ENCODE measurements around the gene SGTB.

GRCh38 chr5:65668696-65669095, 53.2 kb downstream of the SGTB start:
- TF ChIP-seq, protein P1, sequence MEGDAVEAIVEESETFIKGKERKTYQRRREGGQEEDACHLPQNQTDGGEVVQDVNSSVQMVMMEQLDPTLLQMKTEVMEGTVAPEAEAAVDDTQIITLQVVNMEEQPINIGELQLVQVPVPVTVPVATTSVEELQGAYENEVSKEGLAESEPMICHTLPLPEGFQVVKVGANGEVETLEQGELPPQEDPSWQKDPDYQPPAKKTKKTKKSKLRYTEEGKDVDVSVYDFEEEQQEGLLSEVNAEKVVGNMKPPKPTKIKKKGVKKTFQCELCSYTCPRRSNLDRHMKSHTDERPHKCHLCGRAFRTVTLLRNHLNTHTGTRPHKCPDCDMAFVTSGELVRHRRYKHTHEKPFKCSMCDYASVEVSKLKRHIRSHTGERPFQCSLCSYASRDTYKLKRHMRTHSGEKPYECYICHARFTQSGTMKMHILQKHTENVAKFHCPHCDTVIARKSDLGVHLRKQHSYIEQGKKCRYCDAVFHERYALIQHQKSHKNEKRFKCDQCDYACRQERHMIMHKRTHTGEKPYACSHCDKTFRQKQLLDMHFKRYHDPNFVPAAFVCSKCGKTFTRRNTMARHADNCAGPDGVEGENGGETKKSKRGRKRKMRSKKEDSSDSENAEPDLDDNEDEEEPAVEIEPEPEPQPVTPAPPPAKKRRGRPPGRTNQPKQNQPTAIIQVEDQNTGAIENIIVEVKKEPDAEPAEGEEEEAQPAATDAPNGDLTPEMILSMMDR (IDR thresholded peaks at IDR 0.05; ENCODE audit: borderline replicate concordance, extremely low read depth, low read length, poor library complexity, severe bottlenecking) = no peak
- TF ChIP-seq EZH2 (IDR thresholded peaks at IDR 0.05; ENCODE audit: borderline replicate concordance, low read depth, low read length, severe bottlenecking) = no peak

Measured in DND-41 (cell line).